GM18951 (cell line): ENCODE results near the gene YY1AP1.
"Not testable (repeated sequence)": the region's sequence is repeated elsewhere in the genome, so short reads cannot be mapped to it uniquely, and the experiment has no call there.

ENCODE experiments used
- POLR2A ChIP-seq: IDR thresholded peaks from 4 replicates; pipeline ENCODE4 v1.6.1; 2011; ENCODE audit warnings: mild to moderate bottlenecking; ENCODE audit not compliant: insufficient read length, insufficient read depth; ENCODE audit errors: extremely low read depth
- in situ Hi-C: fragments of 300-500 bp; cut with MboI; formaldehyde crosslinking; loops from one replicate; pipeline ENCODE4 v1.12.0; 2022; ENCODE audit warnings: low sequenced_read_pairs, mixed read lengths, inconsistent platforms; ENCODE audit not compliant: unreplicated experiment

Gene YY1AP1

DNA sequence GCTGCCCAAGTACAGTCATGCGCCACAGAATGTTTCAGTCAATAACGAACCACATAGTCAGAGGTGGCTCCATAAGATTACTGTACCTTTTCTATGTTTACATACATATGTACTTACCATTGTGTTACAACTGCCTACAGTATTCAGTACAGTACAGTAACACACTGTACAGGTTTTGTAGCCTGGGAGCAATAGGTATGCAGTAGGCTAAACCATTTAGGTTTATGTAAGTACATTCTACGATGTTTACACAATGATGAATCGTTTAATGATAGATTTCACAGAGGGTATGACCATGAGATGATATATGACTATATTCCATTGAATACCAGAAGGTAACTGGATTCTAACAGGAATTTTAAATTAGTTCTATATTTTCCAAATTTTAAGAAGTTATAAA lies 10.5 kb downstream of the YY1AP1 start:
- in situ Hi-C loops, result no loop called here
- TF ChIP-seq POLR2A, result no peak

GRCh38 chr1:155673003-155673402 lies 15.6 kb downstream of the YY1AP1 start:
- TF ChIP-seq POLR2A, result no peak
- in situ Hi-C loops, result no loop called here

GRCh38 chr1:155671750-155672149 lies 16.8 kb downstream of the YY1AP1 start:
- in situ Hi-C loops, result no loop called here
- no peak for TF ChIP-seq POLR2A

DNA sequence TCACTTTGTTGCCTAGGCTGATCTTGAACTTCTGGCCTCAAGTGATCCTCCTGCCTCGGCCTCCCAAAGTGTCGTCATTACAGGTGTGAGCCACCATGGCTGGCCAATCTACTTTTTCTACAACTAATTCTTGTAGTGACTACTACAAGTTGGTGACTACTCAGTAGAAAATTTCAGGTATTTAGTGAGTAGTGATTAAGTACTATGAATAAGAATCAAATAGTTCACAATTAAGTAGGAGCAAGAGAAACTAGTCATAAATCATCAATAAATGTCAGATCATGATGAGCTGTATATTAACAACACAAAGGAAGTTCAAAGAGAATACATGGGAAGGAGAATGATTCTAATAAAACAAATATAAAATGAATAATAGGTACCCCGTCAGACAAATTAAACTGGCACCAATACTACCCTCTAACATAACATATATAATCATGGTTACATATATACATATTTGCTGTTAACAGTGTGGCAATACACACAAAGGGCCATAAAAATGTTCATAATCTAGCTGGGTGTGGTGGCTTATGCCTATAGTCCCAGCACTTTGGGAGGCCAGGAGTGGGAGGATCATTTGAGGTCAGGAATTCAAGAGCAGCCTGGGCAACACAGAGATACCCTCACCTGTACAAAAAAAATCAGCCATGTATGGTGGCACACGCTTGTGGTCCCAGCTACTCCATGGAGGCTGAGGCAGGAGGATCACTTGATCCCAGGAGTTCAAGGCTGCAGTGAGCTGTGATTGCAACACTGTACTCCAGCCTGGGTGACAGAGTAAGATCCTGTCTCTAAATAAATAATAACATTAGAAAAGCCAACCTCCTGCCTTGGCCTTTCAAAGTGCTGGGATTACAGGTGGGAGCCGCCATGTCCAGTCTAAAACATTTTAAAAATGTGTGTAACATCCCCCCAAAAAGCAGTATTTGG lies 19.1 kb downstream of the YY1AP1 start:
- no peak for TF ChIP-seq POLR2A
- in situ Hi-C loops, result no loop called here

GRCh38 chr1:155661239-155661638 lies 27.3 kb downstream of the YY1AP1 start:
- in situ Hi-C loops, result not testable (repeated sequence)

GRCh38 chr1:155657463-155657862 lies 31.1 kb downstream of the YY1AP1 start:
- in situ Hi-C loops, result no loop called here
- TF ChIP-seq POLR2A, result no peak

DNA sequence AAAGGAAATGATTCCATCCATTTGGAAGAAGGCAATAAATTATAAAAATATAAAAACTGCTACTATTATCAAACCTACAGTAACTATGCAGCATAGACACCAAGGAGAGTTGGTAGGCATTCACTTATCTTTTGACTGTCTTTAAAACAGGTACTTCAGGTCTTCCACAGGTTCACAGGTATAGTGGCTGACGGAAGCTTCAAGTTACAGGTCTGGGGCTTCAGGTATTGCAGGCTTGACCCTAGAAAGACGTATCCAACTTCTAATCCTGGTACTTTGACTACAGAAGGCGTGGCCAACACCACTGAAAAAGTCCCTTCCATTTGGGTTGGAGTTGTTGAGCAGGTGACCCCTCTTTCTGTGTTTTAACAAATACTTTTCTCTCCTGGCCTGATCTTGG lies 35.6 kb downstream of the YY1AP1 start:
- no peak for TF ChIP-seq POLR2A
- in situ Hi-C loops, result no loop called here

DNA sequence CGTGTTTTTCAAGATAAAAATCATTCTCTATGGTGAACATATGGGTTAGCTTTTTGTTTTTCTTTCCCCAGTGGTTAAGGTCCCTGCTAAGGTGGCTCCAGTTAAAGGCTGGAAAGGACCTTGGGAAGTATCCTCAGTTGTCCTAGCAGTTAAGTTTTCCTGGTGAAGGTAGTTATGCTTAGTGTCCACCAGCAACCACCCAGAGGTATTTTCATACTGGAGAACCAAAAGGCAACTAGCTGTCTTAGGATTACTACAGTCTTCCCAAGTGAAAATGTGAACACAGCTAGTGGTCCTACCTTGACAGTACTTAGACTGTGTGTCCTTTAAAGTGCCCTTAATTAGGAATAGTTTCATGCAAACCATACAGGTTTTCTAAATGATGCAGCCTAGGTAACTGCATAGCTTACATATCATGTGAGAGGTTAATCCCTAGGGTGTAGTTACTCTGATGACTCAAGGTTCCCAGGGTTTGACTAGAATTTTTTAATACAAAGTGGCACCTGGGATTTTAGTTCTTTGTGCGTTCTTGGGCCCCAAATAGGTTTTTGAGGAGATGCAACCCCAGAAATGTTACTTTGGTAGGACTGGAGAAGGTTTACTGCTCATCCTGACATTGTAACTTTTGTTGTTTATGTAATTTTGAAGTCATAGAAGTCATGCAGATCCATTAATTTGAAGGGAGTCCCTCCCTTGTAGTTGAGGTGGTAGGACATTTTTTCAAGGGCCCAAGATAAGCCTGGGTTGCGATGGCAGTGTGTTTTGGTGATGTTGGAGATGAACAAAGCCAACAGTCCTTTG lies 36.5 kb downstream of the YY1AP1 start:
- in situ Hi-C loops, result no loop called here
- TF ChIP-seq POLR2A, result no peak

- in situ Hi-C loops, result no loop called here
- TF ChIP-seq POLR2A, result no peak
These were observed 38.3 kb downstream of the YY1AP1 start for GRCh38 chr1:155650231-155650757.

DNA sequence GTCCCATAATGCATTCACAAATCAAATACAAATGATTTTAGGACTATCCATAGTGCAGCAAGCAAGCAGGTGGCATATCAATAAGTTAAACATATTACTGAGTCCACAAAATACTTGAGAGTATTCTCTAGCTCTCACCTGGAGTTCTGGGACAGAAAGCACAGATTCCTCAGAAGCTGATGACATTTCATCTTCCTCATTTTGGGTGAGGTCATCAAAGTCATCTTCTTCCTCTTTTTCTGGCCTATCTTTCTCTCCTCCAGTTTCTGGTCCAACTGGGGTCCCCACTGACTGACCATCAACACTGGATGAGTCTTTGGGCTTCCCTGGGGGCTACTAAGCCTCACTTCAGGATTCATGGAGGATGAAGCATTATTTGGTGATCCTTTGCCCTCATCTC lies 38.9 kb downstream of the YY1AP1 start:
- TF ChIP-seq POLR2A, result no peak

DNA sequence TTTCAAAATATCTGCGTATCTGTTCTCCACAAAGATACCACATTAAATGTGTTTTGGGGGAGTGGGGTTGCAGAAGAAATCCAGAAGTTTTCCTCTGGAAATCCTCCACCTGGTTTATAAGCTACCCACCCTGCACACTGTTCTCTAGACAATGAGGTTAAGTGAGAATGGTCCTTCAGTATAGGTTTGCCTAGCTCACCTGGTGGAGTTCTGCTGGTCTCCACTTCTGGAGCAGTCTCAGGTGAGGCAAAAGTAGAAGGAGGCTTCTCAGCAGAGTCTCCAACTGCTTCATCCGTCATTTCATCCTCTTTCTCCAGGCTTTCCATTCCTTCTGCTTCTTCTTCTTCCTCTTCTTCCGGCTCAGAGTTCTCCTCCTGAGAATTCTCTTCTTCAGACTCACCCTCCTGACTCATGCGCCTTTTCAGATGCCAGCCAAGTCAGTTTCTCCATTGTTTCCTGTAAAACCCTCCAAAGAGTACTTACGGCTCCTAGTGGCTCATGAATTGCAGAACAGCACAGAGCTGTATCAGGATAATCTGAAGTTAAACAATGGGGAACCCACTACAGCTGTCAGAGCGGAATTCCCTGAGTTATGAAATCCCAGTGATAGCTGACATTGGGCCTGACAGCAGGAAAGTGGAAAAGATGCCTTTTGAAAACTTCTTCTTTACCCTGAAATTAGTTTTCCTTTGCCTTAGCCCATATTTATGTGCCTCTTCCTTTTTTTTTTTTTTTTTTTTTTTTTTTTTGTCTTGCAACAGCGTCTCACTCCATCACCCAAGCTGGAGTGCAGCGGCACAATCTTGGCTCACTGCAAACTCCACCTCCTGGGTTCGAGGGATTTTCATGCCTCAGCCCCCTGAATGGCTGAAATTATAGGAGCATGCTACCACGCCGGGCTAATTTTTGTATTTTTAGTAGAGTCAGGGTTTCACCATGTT lies 40.1 kb downstream of the YY1AP1 start:
- no peak for TF ChIP-seq POLR2A
- in situ Hi-C loops, result no loop called here

More for the DNA sequence above, 38.9 kb downstream of the YY1AP1 start:
- in situ Hi-C loops, result no loop called here

- in situ Hi-C loops, result no loop called here
- TF ChIP-seq POLR2A, result no peak
These were observed 42.3 kb downstream of the YY1AP1 start for GRCh38 chr1:155646307-155646706.
